HTR-8/SVneo (cell line): ENCODE data around the gene ORM1.

ENCODE experiments used
- DNase-seq: peaks from one replicate; pipeline ENCODE4 v3.0.0; 2011; ENCODE audit warnings: low spot score, mixed read lengths; ENCODE audit not compliant: insufficient read length
- FAIRE-seq: peaks from 2 replicates; lab custom pipeline; 2011; peaks lifted over from hg19 to GRCh38; lab: Jason Lieb, UNC

ORM1 gene

DNA sequence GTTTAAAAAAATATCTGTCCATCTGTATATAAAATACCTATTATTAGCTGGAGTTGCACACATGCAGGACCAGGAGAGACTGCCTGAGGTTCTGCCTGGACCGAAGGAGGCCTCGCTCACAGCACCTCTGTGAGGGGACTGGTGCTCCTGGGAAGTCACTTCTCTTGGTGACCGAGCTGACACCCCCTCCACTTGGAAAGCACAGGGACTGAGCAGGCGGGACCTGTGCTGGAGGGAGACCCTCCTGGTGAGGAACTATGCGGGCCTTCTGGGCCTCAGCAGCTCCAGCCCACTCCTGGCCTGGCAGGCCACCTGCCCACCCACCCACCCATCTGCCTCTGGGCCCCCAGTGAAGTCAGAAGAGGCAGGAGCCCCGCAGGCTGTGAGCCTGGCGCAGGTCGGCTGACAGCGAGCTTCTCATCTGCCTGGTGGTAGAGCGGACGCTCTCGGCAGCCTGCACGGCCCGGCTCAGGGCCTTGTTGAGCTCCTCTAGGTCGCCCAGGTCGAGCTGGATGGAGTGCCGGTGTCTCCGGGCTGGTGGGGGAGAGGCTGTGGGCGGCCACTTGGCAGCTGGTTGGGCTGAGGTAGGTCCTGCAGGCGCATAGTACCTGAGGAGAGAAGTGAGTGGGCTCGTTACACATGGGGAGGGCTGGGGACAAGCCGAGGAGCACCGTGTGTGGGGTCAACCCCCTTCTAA, 13.9 kb downstream of the ORM1 start:
- FAIRE-seq: no peak
- DNase-seq: no peak

DNA sequence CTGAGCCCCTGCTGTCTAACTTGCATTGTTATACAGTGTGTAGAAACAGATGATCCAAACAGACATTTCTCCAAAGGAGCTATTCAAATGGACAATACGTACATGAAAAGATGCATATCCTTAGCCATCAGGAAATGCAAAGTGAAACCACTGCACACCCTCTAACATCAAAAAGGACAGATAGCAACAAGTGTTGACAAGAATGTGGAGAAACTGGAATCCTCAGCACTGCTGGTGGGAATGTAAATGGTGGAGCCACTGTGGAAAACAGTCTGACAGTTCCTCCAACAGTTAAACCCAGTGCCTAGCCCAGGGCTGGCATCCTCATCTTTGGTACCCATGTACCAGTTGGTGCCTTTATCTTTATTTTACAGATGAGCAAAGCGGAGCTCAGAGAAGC, 15.3 kb downstream of the ORM1 start:
- FAIRE-seq (no peak), DNase-seq (no peak)

DNA sequence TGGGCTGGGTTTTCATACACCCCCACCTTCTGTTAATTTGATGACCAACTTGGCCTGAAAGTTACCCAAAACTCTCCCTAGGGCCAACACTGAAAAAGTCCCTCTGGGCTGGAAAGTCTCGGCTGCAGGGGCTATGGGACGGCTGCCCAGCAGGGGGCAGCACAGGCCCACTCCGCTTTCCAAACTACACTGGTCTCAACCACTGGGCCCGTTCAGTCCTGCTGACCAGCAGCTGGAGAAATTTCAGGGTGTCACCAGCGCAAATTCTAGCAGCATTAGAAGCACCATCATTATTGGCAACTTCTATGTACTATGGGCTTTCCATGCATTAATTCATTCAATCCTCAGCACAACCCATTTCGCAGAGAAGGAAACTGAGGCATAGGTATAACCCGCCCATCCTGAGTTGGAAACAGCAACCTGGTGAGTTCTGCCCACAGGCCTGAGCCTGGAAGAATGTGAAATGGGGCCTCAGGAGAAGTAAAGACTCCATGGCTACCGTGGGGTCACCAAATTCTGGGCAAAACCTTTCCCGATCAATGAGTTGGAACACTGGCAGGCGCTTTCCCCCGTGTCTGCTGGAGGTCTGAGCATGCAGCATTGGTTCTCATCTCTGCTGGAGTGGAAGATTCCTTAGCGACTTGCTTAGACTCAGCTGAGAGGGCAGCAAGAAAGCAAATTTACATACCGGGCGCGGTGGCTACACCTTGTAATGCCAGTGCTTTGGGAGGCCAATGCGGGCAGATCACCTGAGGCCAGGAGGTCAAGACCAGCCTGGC, 16.4 kb downstream of the ORM1 start:
- no peak for FAIRE-seq
- peak; percentile 70 for DNase-seq

DNA sequence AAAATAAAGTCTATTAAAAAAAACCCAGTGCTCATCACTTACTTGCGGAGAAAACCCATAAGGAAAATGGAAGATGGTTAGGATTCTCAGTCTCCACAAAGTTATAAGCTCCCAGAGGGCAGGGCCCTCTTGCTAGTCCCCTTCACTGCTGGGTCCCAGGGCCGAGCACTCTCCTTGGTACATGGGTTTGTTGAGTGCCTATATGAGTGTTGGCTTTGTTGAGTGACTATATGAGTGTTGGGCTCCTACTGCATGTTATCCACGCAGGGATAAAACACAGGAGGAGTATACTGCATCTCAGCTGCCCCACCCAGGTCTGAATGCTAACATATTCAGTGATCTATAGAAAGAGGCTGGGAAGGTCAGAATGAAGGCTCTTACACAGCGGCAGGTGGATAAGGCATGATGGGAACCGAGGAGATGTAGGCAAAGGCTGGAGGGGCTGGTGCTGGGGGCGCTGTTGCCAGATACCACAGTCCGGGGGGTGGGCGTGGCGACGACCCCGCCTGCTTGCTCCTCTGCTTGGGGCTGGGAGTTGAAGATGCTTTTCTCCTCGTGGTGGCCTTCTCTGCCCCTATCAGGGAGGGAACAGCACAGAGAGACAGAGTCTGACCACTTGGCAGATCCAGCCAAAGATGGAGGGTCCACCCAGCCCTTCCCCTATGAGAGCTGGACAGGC, 18.4 kb downstream of the ORM1 start:
- FAIRE-seq (no peak), DNase-seq (no peak)

DNA sequence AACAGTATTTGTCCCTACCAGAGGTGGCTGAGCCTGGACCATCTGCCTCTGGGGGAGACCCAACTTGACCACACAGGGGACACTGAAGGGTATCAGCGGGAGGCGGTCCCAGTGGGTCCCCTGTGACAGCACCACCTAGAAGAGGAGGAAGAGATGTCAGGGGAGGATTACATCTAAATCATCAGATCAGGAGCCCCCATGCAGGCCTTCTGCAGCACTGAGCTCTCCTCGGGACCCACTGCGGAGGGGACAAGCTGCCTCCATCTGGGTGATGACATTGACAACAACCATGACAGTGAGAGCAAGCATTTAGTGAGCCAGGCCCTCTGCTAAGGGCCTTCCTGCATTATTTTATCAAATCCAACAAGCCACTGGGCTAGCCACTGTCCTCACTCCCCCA, 19.1 kb downstream of the ORM1 start:
- FAIRE-seq (no peak), DNase-seq (no peak)

DNA sequence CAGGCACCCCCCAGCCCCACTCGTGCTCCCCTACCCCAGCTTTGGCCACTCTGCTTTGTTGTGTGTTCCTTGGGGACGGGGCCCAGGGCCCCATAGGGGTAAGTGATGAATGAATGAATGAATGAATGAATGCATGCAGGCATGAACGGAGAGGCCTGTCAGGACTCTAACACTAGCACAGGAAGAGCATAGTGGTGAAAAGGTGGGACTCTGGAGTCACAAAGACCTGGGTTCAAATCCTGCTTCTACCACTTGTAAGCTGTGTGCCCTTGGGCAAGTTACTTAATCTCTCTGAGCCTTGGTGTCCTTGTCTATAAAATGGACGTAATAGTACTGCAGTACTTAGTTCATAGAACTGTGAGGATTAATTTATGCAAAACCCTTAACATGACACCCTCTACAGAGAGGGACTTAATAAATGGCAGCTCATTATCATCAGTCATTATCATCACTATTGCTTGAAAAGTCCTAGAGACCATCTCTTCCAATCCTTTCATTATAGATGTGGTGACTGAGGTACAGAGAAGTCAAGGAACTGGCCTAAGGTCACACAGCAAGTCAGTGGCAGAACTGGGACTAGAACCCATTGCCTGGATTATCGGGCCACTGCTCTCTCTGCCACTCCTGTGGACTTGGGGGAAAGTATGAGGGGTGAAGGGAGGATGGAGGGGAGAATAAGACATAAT, 20.0 kb downstream of the ORM1 start:
- FAIRE-seq (no peak), DNase-seq (no peak)

DNA sequence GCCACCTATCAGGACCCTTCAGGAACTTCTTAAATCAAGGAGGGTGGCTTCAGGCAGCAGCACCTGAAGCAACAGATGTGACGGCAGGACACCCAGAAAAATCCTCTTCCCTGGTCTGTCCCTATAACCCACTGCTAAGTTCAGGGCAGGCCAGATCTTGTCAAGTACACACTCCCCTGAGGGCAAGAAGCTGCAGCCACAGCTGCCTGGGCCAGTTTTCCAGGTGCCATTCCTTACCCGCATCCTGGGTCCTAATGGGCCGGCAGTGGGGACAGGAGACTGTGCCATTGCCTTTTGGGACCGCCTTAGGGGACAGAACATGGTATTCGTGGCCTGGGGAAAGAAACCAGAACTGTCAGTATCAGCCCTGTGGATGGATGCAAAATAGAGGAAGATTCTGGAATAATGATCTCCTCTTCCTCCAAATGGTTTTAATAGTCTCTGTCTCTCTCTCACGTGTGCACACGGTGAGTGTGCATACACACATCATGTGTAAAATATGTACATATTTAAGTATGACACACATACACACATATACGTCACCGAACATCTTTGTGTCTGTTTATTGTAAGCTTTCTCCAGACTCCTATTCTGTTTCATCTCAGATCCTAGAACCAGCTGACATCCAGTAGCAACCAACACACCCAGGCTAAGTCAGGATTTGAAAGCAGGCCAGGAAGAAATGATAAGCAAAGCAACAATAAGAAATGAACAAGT, 20.7 kb downstream of the ORM1 start:
- FAIRE-seq: no peak
- no peak for DNase-seq

DNA sequence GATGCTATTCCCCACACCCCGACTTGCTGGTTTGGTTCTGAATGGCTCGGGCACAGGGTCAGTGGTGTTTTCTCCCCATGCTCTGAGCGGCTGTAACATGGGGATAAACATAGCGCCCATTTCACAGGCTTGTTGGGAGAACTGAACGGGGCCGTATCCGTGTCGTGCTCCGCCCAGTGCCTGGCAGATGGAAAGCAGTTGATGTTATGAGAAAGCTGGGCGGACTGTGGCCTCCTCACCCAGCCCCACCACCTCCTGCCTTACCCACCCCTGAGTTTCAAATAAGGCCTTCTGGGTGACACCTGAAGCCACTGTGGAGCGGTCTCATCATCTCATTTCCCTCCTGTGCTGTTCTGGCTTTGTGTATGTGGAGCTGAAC, 21.3 kb downstream of the ORM1 start:
- FAIRE-seq: no peak
- DNase-seq: no peak

DNA sequence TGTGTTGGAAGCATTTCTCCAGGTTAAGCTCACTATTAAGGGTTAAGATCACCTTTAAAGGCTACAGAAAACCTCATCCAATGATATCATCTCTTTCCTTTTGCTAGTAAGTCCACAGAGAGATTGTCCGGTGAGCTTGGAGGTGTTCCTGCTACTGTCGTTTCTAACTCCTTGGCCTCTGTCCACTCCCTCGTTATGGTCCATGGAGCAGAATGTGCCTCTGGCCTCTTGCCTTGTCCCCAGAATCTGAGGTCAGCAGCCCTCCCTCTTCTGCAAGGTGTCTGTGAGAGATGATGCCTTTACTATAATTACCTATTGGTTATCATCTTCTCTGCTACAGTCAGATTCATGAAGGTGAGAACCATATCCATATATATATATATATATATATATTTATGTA, 21.8 kb downstream of the ORM1 start:
- FAIRE-seq (no peak), DNase-seq (no peak)

DNA sequence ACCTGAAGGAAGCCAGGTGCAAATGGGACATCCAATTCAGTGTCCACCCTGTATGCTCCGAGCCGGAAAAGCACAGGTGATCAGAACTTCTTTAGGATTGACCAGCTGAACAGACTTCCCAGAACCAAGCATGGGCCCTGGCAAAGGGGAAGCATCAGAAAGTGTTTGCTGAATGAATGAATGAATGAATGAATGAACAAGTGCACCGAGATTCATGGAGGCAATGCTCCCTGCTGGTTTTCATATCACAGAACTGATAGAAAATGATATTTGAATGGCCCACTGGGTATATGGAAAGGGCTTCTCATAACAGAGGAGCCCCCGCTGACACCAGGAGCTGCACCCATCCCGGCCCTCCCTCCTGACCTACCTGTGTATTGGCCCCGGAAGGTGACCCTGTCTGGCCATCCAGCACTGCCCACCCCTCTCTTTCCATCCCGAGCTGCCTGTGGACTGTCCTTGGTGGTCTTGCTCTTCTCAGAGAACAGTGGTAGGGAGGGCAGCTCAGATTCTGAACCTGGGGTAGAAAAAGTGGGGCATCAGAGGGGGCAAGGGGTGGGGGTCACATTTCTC, 22.7 kb downstream of the ORM1 start:
- no peak for FAIRE-seq
- no peak for DNase-seq

DNA sequence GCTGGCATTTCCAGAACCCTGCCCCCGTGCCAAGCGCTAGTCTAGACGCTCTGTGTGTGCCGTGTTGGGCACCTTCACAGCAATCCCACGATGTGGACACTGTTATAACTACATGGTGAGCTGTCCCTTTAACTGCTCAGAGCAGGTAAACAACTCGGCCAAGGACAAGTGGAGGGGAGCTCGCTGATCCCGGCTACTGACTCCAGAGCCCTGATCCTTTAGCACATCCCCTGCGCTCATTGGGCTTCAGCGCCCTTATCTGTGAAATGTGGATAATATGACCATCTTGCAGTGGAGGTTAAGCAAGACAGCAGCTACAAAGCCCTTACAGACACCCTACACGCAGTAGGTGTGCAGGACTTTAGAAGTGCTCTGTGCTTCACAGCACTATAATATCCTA, 23.2 kb downstream of the ORM1 start:
- DNase-seq (no peak), FAIRE-seq (no peak)

DNA sequence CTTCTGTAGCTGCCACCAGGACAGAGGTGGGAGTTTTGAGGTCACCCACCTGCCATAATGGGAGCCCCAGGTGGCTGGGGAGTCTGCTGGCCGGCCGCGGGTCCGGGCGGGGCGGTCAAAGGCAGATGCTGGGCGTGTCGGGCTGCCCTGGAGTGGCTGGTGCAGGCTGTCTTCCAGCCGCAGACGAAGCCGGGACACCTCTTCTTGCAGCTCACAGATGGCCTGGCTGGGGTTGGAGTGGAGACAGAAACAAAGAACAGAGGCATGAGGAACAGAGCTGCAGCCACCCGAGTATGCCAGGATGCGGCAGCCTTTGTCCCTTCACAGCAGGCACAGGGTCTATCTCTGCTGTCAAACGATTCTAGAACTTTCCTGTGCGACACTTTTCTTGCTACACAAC, 24.8 kb downstream of the ORM1 start:
- no peak for FAIRE-seq
- no peak for DNase-seq

DNA sequence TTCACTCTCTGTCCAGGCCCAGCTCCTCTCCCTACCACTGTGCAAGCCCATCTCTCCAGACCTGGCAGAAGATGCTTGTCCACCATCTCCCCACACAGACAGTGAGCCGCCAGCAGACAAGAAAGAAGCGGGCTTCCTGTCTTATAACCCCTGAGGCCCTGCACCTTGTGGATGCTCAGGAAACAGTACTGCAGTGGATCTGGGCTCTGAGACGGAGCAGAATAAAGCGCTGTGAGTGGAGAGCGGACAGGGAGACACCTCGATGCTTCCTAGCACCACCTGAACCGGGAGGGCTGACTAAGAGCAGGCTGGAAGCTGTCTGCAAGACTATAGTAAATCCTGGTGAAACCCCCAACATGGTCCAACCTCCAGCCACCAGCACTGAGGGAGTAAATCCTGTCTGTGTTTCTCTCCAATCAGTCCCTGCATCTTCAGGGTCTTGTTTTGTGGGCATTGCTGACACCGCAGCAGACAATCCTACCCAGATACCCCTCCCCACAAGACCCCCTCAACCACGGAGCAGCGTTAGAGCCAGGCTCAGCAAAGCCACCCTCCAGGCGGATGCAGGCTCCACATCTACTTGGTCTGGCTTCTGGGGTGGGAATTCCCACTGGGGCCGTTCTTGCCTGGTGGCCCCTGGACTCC, 25.5 kb downstream of the ORM1 start:
- DNase-seq (no peak), FAIRE-seq (no peak)

DNA sequence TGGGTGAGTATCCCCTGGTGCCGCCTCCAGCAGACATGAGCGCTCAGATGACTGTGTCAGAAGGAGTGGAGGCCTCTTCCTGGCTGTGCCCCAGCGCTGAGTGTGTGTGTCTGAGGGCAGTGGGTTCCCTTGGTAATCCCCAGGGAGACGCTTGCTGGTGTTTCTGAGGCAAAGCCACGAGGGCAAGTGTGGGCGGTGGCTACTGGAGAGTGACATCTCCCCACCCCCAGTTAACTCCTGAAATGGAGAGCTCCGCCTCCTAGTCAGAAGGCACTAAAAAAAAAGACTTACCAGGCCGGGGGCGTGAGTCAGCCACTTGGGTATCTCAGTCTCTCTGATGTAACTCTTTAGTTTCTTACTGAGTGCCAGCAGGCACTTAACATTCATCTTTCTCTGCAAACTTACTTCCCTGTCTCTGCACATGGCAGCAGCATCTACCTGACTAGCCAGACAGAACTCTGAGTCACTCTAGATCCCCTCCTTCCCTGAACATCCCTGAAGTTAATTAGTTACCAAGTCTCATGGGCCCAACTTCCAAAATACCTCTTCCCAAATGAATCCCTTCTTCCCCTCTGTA, 26.1 kb downstream of the ORM1 start:
- FAIRE-seq: peak; percentile 42
- DNase-seq: peak; percentile 86

DNA sequence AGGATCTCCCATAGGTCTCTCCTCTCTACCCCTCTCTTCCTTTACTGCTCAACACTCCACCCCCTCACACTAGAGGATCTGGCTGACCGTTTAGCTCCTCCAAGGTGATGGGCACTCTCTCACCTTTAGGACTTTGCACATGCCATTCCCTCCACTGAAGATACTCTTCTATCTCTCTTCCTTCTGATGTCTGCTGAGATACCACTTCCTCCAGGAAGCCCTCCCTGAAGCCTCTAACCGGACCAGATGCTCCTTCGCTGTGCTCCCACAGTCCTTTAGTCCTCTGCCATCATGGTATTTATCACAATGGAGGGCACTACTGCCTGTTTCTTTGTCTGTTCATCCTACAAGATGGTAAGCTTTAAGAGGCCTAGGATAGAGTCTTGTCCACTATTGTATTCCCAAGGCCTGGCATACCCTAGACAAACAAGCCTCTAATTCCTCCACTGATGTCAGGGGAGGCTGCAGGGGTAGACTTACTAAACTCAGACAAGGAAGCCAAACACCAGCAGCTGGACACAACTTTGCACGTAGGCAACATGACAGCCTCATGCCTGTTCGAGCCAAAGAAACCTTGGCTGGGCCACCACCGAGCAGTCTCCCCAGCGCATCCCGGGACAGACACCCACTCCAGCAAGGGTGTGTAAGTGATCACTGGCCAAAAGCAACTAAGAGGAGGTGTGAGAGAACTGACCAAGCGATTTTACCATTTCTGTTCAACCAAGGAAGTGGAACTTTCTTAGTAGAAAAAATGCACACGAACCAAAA, 27.0 kb downstream of the ORM1 start:
- DNase-seq (no peak), FAIRE-seq (no peak)

DNA sequence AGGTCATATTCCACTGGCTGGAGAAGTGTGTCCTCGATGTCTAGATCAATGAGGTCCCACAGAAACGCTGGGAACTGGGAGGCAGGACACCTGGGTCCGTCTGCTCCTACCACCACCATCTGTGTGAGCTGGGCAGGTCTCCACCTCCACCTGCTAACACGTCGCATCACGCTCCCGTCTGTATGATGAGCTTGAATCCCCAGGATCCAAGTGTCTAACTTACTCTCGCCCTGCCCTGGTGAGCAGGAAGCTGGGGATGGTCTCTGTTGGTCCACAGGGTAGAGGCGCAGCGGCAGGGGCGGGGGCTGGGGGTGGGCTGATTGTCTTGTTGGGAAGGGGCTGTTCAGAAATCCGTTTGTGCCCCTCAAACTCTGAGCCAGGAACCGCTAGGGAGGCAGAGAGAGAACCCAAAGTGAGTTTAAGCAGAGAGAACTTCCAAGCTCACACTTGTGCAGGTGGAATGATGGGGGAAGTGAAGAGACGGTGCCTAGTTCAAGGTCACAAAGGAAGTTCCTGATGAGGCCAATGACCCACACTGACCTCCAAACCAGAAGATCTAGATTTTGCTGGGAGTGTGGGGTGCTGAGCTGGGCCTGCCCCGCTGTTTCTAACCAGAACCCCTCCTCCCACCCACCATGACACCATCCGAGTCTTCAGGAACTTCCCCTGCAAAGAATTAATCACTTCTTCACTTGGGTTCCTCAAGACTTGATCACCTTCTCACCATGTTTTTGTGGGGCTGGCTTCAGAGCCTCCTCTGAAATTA, 27.9 kb downstream of the ORM1 start:
- DNase-seq (no peak), FAIRE-seq (no peak)

DNA sequence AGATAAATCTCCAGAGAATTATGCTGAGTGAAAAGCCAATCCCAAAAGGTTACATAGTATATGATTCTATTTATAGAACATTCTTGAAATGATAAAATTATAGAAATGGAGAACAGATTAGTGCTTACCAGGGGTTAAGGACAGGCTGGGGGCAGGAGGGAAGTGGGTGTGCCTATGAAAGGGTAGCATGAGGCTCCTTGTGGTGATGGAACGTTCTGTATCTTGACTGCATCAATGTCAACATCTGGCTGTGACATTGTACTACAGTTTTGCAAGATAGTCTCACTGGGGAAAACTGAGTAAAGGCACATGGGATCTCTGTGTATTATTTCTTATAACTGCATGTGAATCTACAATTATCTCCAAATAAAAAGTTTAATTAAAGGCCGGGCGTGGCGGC, 29.0 kb downstream of the ORM1 start:
- FAIRE-seq (no peak), DNase-seq (no peak)

DNA sequence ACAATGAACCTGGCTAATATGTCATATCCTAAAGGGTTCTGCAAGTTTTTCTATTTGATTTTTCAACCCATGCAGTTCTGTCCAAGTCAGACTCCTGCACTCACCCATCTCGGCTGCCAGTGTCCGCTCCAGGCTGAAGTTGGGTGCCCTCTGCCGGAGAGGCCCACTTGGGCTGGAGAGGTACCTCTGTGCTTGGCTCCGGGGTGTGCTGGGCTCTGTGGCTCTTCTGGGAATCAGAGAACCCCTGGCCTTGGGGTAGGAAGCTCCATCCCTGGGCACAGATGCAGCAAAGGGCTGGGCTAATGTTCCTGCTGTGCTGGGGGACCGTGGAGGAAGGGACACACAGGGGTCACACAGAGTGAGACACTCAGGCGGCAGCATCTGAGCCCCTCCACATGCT, 32.9 kb downstream of the ORM1 start:
- DNase-seq: no peak

More for the DNA sequence above, 32.9 kb downstream of the ORM1 start:
- no peak for FAIRE-seq
